Activated T-helper 1 cell treated with anti-CD3 and anti-CD28 coated beads, Interleukin-2, amount 50 U/mL, for 16 hours (primary cell): Measurements from ENCODE around the gene SLC6A16.
"Not testable (repeated sequence)": the region's sequence is repeated elsewhere in the genome, so short reads cannot be mapped to it uniquely, and the experiment has no call there.

ENCODE experiments used
- DNase-seq, 2 donors: peaks; one replicate each; pipeline ENCODE4 v3.0.0-alpha.2; 2020; ENCODE audit warnings: low read depth in 1 of 2, low spot score in 1 of 2

Gene SLC6A16

DNA sequence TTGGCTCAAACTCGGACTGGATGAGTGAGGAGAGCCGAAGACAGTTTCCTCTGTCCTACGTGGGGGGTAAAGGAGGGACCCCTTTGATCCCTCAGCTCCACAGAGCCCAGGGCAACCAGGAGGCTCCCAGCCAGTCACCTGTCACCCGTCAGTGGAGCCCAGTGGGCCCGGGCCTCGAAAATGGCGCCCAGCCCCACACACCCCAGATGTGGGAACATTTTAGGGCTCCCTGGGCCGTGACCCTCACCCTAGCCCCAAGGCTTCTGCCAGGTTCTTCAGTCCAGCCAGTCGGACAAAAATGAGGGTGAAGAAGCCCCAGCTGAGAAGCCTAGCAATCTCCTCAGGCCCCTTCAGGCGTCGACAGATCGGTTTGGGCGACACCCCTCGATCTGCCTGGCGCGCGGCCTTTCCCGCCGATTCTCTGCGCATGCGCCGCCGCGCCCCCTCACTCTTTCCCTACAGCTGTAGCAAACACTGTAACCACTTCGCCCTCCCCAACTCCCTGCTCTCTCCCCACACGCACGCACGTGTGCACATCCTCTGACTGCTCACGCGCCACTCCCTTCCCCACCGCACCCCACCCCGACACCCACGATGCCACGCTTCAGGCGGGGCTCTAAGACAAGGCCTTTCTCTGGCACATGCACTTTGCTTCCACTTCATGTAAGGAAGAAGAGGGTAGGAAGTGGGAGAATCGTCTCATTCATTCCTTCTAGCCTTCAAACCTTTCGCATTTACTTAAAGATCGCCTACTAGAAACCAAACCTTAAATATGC, at the start of gene SLC6A16:
Gene SLC6A16 (minus strand): TSS at position 391 of the 776 bp plus-strand sequence. CDS start 13,844 bp downstream, outside the sequence.
- no peak for DNase-seq

GRCh38 chr19:49373174-49373573, 48.2 kb upstream of the SLC6A16 start:
- not testable (repeated sequence) for DNase-seq

DNA sequence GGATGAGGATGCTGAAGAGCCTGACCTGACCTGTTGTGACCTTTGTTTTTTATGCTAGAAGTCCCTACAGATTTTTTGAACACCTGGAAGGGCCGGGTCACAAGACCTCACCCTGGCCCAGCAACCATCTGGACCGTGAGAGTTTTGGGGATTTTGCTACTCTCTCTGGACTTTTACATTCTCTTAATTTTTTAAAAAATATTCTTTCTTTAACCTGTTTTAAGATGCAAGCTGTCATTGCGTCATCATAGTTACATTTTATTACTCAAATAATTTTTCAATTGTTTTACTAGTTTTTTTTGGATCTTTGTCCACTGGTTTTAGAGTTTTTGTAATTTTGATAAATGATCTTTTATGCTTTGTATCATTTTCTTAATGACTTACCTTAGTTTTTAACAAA, 46.2 kb upstream of the SLC6A16 start:
- DNase-seq: no peak

- DNase-seq: no peak
Measured at GRCh38 chr19:49368711-49369358, 43.8 kb upstream of the SLC6A16 start.

GRCh38 chr19:49366110-49366509, 41.1 kb upstream of the SLC6A16 start:
- DNase-seq: no peak

GRCh38 chr19:49364083-49364737, 39.2 kb upstream of the SLC6A16 start:
- no peak for DNase-seq

DNA sequence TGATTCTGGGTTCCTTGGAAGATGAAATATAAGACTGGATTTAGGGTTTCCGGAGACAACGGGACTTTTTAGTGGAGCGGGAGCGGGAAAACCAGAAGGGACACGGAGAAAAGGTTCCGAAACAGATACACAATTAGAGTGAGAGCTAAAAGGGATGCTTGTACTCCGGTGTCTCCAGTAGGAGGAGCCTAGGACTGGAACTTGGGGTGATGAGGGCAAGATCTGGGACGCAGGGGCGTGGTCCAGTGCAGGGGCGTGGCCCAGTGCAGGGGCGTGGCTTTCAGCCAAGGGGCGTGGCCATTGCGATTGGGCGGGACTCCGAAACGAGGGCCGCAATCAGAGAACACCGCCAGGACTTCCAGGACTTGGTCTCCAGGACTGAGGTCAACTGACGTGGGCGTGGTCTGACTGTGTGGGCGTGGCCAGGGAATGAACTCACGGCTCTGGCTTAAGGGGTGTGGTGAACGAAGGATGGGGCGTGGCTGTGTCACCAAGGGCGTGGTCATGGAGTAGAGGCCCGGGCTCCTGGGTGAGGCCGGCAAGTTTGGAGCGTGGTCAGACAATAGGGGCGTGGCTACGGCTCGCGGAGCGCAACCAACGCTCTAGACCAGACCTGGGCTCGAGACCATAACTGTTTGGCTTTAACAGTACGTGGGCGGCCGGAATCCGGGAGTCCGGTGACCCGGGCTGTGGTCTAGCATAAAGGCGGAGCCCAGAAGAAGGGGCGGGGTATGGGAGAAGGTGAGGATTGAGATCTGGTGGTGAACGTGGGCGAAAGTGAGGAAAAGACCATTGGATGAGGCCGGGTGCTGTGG, 38.5 kb upstream of the SLC6A16 start, which contains the start of gene DKKL1:
Gene DKKL1 (plus strand): TSS at position 610 of the 815 bp plus-strand sequence. CDS start 122 bp downstream, at position 732.
- DNase-seq: peak; percentile 27 to 40

- DNase-seq: no peak
Measured at GRCh38 chr19:49362929-49363267, 37.9 kb upstream of the SLC6A16 start.

- DNase-seq: no peak
Measured at GRCh38 chr19:49362048-49362928, 37.3 kb upstream of the SLC6A16 start, which contains the start of gene TEAD2. Gene TEAD2 (minus strand): TSS chr19:49362416. CDS start chr19:49360075, 2,341 bp downstream.

GRCh38 chr19:49361438-49362047, 36.6 kb upstream of the SLC6A16 start:
- no peak for DNase-seq

DNA sequence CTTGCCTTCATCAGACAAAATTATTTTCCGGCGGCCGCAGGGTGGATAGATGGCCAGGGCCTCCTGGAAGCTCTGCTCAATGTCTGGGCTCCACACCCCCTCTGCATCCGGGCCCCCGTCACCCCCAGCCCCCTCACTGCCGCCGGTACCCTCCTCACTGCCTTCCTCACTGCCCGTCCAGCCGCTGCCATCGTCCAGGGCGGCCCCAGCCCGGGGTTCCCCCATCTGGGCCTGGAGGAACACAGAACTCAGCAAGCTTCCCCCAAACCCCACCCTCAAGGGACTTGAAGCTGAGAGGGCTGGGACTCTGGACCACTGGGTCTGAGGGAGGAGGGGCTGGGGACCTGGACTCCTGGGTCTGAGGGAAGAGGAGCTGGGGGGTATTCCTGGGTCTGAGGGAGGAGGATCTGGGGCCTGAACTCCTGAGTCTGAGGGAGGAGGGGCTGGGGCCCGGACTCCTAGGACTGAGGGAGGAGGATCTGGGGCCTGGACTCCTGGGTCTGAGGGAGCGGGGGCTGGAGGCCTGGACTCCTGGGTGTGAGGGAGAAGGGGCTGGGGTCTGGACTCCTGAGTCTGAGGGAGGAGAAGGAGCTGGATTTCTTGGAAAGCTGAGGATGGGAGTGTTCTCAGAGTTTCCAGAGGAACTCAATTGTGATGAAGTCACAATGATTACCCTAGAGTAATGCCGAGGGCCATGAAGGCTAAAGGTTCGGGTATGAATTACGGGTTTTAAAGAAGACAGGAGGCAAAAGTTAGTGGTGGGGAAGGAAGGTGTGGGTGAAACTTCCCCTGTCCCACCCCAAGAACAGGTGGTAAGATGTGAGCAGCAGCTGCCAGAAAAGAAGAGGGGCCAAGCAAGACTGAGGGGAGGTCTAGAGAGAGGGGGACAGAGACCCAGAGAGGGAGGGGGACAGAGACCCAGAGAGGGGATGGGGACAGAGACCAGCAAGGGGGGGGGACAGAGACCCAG, 35.1 kb upstream of the SLC6A16 start:
- no peak for DNase-seq

DNA sequence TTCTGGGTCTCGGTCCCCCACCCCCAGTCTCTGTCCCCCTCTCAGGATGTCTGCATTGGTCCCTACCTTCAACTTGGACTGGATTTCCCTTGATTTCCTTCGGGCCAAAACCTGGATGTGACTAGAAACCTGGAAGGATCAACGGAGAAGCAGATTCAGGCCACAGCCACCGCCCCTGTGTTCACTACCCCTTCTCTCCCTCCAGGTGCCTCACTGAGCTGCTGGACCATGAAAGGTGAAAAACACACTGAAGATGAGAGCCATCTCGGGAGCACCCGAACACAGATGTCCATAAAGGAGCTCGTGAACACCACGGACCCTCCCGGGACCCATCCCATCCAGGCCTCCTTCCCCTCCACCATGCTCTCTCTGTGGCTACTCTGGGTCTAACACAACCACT, 32.2 kb upstream of the SLC6A16 start:
- no peak for DNase-seq

DNA sequence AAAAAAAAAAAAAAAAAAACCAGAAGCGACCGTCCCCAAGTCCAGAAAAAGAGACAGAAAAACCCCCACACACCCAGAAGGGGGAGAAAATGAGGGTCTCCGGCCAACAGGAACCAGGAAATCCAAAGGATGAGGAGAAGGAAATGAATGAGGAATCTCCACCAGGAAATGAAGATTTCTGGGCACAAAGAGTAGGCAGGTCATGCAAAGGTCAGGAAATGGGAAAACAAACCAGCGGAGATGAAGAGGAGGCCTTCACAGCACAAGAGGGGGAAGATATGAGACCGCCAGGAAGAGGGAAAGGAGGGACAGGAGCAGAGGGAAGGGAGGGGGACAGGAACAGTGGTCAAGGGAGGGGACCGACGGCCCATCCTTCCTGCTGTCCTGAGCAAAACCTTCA, 31.4 kb upstream of the SLC6A16 start:
- DNase-seq: no peak

GRCh38 chr19:49355909-49356353, 30.9 kb upstream of the SLC6A16 start:
- no peak for DNase-seq

DNA sequence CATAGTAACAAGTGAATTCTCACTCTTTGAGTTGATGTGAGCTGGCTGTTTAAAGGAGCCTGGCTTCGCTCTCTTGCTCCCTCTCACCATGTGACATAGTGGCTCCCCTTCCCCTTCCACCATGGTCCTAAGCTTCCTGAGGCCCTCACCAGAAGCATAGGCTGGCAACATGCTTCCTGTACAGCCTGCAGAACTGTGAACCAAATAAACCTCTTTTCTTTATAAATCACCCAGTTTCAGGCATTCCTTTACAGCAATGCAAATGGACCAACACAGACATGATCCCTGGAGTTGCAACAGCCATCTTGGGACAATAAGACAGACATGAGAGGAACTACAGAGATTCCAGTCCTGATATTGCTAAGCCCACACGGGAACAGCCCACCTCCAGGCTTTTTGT, 24.6 kb upstream of the SLC6A16 start:
- no peak for DNase-seq

- no peak for DNase-seq
Measured at GRCh38 chr19:49348305-49349189, 23.6 kb upstream of the SLC6A16 start.

GRCh38 chr19:49347835-49348234, 22.8 kb upstream of the SLC6A16 start:
- DNase-seq: no peak
